Tibial nerve (tissue), 4 donors: ENCODE data around the gene RPL41. TPM values are rescaled to one million over a fixed set of nuclear protein-coding genes. Genes with fewer than 3 reads are reported as not detected.

Experiments
- DNase-seq, 2 donors: peaks; one replicate each; pipeline ENCODE4 v3.0.0-alpha.2; 2019; ENCODE audit warnings: low spot score in 2 of 2
- H3K27ac ChIP-seq, 4 donors: fragments of 200-600 bp; sonication (generic) in 3 of 4; one replicate each; pipeline ENCODE4 v1.5.1; 2017 to 2019; ENCODE audit warnings: mild to moderate bottlenecking in 1 of 4
- H3K27me3 ChIP-seq, 2 donors: fragments of 200-600 bp; sonication (generic) in 1 of 2; one replicate each; pipeline versions ENCODE4 v1.5.1 to v1.6.0; 2017 to 2019
- H3K36me3 ChIP-seq, 3 donors: fragments of 200-600 bp; sonication (generic); one replicate each; pipeline ENCODE4 v1.5.1; 2018 to 2019
- H3K4me1 ChIP-seq, 4 donors: fragments of 200-600 bp; sonication (generic) in 3 of 4; one replicate each; pipeline ENCODE4 v1.5.1; 2017 to 2019
- H3K4me3 ChIP-seq, 4 donors: fragments of 200-600 bp; sonication (generic) in 3 of 4; one replicate each; pipeline ENCODE4 v1.5.1; 2017 to 2019; ENCODE audit warnings: mild to moderate bottlenecking in 1 of 4, moderate library complexity in 1 of 4
- H3K9me3 ChIP-seq, 4 donors: fragments of 200-600 bp; sonication (generic) in 3 of 4; one replicate each; pipeline ENCODE4 v1.5.1; 2017 to 2019
- CTCF ChIP-seq, 5 experiments: fragments of 200-600 bp in 3 of 5; fragments of 450-650 bp in 2 of 5; sonication (generic) in 3 of 5; IDR thresholded peaks; one replicate each; pipeline ENCODE4 v1.5.1; 2016 to 2019; ENCODE audit warnings: antibody characterized with exemption in 5 of 5, mild to moderate bottlenecking in 3 of 5, moderate library complexity in 2 of 5
- EP300 ChIP-seq, 2 donors: sonication (generic); formaldehyde crosslinking; IDR thresholded peaks; one replicate each; pipeline ENCODE4 v1.6.1; 2017; ENCODE audit warnings: antibody characterized with exemption in 2 of 2, mild to moderate bottlenecking in 1 of 2
- POLR2A ChIP-seq, 2 donors: fragments of 450-650 bp; IDR thresholded peaks; one replicate each; pipeline ENCODE4 v1.6.1; 2017; ENCODE audit warnings: antibody characterized with exemption in 2 of 2, mild to moderate bottlenecking in 2 of 2, moderate library complexity in 2 of 2
- WGBS, 2 donors: methylation state at CpG; one replicate each; pipeline ENCODE4 v1.1.5; 2018; 5-methylcytosine and 5-hydroxymethylcytosine counted together
- total RNA-seq, 4 donors: library from RNA; depleted of rRNA; stranded (reverse); fragments of >200 nt; gene quantifications; one replicate each; pipeline ENCODE4 v1.1.0, GENCODE V29; 2016

RPL41 gene
- total RNA-seq, 4 donors from 2014 or later = 2,638 to 4,802 (median 2,805) TPM

DNA sequence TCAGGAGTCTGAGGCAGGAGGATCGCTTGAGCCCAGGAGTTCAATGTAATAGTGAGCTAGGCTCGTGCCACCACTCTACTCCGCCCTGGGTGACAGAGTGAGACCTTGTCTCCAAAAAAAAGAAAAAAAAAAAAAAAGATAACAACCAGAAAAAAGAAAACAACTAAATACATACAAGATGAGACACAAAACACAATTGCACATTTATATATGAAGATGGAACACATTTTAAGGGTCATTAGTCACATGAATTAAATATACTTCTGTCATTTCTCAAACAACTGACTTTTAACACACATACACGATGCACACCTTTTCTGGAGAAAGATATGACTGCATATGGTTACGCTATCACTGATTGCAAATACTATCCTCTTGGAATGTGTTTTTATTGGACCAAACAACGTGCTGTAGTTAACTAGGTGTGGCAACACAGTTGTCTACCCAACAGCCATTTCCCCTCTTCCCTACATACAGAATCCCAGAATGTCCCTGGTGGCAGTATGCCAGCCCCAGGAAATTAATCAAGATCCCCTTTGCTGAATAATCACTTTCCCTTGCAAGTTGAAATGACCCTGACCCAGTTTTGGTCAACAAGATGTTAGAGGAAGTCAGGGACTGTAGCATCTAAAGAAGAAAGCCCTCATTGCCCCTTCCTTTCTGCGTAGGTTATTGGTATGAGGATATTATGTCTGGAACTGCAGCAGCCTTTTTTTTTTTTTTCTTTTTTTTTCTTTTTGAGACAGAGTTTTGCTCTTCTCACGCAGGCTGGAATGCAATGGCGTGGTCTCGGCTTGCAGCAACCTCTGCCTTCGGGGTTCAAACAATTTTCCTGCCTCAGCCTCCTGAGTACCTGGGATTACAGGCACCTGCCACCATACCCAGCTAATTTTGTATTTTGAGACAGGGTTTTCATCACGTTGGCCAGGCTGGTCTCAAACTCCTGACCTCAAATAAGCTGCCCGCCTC lies 30.3 kb downstream of the RPL41 start:
- no peak for TF ChIP-seq CTCF (IDR thresholded peaks at IDR 0.05)
- TF ChIP-seq POLR2A (IDR thresholded peaks at IDR 0.05) = no peak
- TF ChIP-seq EP300 (IDR thresholded peaks at IDR 0.05) = peak in 1 of 2 donors; percentile 48
- Histone ChIP-seq H3K4me3 (no peak overlapping the region), H3K36me3 (peaks cover 0 to 43% (median 14%) of the 10 kb centered on the region in 3 donors), H3K4me1 (peaks cover 0 to 35% (median 15%) of the 10 kb centered on the region in 4 donors), H3K27me3 (no peaks in the 10 kb centered on the region), H3K9me3 (no peaks in the 10 kb centered on the region), H3K27ac (peak overlapping the region in 2 of 4 donors; percentile 52 to 67)
- peak in 1 of 2 donors; percentile 31 for DNase-seq
- WGBS, 2 donors = 48% methylated on average over 13 of the region's 13 CpGs

GRCh38 chr12:56150563-56150962 lies 34.1 kb downstream of the RPL41 start:
- Histone ChIP-seq H3K27ac (peak overlapping the region in 1 of 4 donors; percentile 96), H3K27me3 (no peaks in the 10 kb centered on the region), H3K4me3 (no peak overlapping the region), H3K9me3 (no peaks in the 10 kb centered on the region), H3K4me1 (peaks cover 0 to 51% (median 14%) of the 10 kb centered on the region in 4 donors), H3K36me3 (peaks cover 0 to 5% (median 0%) of the 10 kb centered on the region in 3 donors)
- no peak for DNase-seq
- 56 to 57% methylated on average over 3 of the region's 3 CpGs for WGBS, 2 donors
- no peak for TF ChIP-seq POLR2A (IDR thresholded peaks at IDR 0.05)
- TF ChIP-seq EP300 (IDR thresholded peaks at IDR 0.05) = peak in 1 of 2 donors; percentile 28
- TF ChIP-seq CTCF (IDR thresholded peaks at IDR 0.05) = no peak

DNA sequence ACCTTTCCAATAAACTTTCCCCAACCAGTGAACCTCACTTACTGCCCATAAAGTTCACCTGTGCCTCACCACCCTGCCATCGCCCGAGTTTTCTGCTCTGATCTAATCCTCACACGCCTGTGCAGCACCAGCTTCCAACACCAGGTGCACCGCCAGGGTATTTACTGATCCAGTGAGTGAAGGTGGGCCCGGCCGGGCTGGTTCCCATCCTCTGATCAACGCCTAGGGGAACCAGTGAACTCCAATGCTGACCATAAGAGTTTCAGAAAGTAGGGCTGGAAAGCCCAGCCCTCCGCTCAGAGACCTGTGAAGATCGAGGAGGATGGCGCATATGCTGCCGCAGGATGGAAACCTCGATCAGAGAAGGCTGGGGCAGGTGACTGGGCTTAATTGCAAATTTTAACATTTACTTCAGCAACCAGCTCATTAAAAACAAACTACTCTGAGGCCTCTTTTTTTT lies 35.3 kb downstream of the RPL41 start:
- H3K4me1 ChIP-seq = peaks cover 0 to 44% (median 12%) of the 10 kb centered on the region in 4 donors
- H3K27me3 ChIP-seq = no peaks in the 10 kb centered on the region
- peak overlapping the region; percentile 55 to 74 (median 71) for H3K4me3 ChIP-seq
- peak in 1 of 2 donors; percentile 25 for DNase-seq
- TF ChIP-seq CTCF (IDR thresholded peaks at IDR 0.05) = peak in 4 of 5 experiments; percentile 10 to 64 (median 41)
- TF ChIP-seq POLR2A (IDR thresholded peaks at IDR 0.05) = no peak
- no peak for TF ChIP-seq EP300 (IDR thresholded peaks at IDR 0.05)
- 6 to 9% methylated on average over 12 of the region's 12 CpGs for WGBS, 2 donors
- H3K9me3 ChIP-seq = no peaks in the 10 kb centered on the region
- peaks cover 0 to 5% (median 0%) of the 10 kb centered on the region in 3 donors for H3K36me3 ChIP-seq
- H3K27ac ChIP-seq = peak overlapping the region; percentile 87 to 96 (median 92)

GRCh38 chr12:56152132-56152755 lies 35.8 kb downstream of the RPL41 start, which contains the start of gene MYL6B:
Gene MYL6B, plus strand, starts transcription at chr12:56152587. Its CDS starts 1,332 bp downstream, at chr12:56153919.
- TF ChIP-seq POLR2A (IDR thresholded peaks at IDR 0.05) = peak; percentile 43 to 62
- peak in 1 of 5 experiments; percentile 15 for TF ChIP-seq CTCF (IDR thresholded peaks at IDR 0.05)
- peak; percentile 93 to 95 for TF ChIP-seq EP300 (IDR thresholded peaks at IDR 0.05)
- peaks cover 0 to 44% (median 12%) of the 10 kb centered on the region in 4 donors for H3K4me1 ChIP-seq
- no peaks in the 10 kb centered on the region for H3K9me3 ChIP-seq
- H3K27ac ChIP-seq = peak within 1 kb of the TSS; percentile 87 to 96 (median 92)
- peak; percentile 89 for DNase-seq
- peak within 1 kb of the TSS; percentile 55 to 74 (median 71) for H3K4me3 ChIP-seq
- peaks cover 0 to 5% (median 0%) of the 10 kb centered on the region in 3 donors for H3K36me3 ChIP-seq
- 0% methylated on average over 34 to 37 of the region's 37 CpGs for WGBS, 2 donors
- no peaks in the 10 kb centered on the region for H3K27me3 ChIP-seq
